HFF-Myc (cell line): ENCODE measurements around the gene JARID2.

Experiments used
- DNase-seq: peaks from one replicate; pipeline ENCODE4 v3.0.0-alpha.2; 2011; ENCODE audit warnings: low read depth; ENCODE audit errors: extremely low read depth
- H3K4me3 ChIP-seq: replicated peaks from 2 replicates; pipeline ENCODE4 v1.5.1; 2011; ENCODE audit warnings: low read depth, mild to moderate bottlenecking, control low read depth, low read length
- TF ChIP-seq, protein P1 (sequence below): IDR thresholded peaks from 2 replicates; pipeline ENCODE4 v1.5.1; 2012; ENCODE audit warnings: mild to moderate bottlenecking, low read depth, low read length, control low read depth; ENCODE audit errors: missing control alignments

The JARID2 gene

DNA sequence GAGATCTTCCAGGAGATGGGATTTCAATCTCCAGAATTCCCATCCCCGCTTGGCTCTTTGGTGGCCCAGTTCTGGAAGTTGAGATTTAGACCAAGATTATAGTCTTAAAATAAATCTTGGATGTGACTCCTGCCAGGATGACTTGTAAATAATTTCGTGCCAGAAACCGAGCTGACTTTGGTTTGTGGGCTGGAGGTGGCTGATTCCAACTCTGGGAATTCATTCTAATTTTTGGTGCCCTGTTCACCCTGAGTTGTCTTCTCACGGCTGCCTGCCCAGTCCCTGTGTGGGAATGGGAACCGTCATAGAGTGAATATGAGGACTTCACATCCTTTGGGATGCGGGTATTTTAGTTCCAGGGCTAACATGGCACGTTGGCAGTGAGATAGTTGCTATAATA, 64.8 kb downstream of the JARID2 start:
- no peak overlapping the region for H3K4me3 ChIP-seq
- DNase-seq: no peak
- TF ChIP-seq, protein P1, sequence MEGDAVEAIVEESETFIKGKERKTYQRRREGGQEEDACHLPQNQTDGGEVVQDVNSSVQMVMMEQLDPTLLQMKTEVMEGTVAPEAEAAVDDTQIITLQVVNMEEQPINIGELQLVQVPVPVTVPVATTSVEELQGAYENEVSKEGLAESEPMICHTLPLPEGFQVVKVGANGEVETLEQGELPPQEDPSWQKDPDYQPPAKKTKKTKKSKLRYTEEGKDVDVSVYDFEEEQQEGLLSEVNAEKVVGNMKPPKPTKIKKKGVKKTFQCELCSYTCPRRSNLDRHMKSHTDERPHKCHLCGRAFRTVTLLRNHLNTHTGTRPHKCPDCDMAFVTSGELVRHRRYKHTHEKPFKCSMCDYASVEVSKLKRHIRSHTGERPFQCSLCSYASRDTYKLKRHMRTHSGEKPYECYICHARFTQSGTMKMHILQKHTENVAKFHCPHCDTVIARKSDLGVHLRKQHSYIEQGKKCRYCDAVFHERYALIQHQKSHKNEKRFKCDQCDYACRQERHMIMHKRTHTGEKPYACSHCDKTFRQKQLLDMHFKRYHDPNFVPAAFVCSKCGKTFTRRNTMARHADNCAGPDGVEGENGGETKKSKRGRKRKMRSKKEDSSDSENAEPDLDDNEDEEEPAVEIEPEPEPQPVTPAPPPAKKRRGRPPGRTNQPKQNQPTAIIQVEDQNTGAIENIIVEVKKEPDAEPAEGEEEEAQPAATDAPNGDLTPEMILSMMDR: no peak

DNA sequence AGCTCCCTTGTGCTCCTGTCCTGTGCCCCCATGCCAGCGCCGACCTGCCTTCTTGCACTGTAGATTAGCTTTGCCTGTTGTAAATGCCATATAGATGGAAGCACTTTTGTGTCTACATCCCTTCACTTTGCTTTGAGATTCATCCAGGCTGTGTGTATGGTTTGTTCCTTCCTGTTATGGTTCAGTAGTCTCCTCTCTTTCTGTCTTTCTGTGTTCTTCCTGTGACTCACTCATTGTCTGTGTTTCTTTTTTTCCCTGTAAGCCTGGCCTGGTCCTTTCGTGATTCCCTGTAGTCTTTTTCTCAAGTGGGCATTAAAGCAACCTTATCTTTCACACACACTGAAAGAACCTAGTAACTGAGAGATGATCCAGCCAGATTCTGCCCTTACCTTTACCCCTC, 66.6 kb downstream of the JARID2 start:
- TF ChIP-seq, protein P1: no peak
- no peak for DNase-seq
- no peak overlapping the region for H3K4me3 ChIP-seq

DNA sequence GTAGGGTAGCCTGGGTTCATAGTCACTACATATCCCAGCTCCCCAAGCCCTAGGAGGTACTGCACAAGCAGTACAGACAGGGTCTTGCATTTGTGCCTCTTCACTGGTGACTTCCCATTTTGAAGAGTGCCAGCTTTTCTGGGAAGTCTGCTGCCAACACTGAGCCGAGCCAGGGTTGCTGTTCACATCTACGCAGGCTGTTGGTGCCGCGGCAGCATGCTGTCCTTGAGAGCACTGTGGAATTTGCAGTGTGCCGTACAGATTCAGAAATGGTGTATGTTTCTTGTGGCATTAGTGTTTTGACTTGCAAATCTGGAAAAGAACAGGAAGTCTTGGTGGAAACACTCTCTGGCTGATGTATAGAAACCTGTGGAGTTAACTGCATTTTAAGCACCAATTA, 67.5 kb downstream of the JARID2 start:
- TF ChIP-seq, protein P1: no peak
- no peak for DNase-seq
- H3K4me3 ChIP-seq: no peak overlapping the region

DNA sequence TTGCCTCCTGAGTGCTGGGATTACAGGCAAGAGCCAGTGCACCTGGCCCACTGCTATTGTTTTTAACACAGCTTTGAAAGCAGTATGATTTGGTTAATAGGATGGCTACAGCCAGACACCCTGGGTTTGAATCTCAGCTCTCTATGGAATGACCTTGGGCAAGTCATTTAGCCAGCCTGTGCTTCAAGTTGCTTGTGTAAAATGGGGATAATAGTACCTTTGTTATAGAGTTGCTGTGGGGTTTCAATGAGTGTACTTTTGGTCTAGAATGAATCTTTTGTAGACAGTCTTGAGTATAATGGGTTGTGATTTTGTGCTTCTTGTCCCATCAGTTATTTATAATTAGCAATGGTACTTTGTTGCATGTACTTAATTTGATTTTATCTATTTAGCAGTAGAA, 70.9 kb downstream of the JARID2 start:
- no peak overlapping the region for H3K4me3 ChIP-seq
- TF ChIP-seq, protein P1: no peak
- no peak for DNase-seq

DNA sequence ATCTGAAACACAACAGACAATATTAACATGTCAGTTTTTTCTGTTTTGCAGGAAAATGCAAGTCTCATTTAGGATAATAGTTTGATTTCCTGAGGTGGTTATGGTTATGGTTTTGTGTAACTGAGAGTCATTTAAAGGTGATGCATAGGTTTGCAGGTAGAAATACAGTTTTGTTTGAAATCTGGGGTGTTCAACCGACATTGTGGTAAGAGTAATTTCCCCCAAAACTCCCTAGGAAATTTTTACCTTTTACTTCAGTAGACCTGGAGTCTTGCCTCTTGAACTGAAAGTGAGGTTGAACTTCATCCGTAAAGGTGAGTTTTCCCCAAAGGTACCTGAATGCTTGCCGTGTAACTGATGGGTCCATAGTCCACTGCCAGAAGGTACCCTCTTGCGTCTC, 71.4 kb downstream of the JARID2 start:
- DNase-seq: no peak
- TF ChIP-seq, protein P1: no peak
- H3K4me3 ChIP-seq: no peak overlapping the region

DNA sequence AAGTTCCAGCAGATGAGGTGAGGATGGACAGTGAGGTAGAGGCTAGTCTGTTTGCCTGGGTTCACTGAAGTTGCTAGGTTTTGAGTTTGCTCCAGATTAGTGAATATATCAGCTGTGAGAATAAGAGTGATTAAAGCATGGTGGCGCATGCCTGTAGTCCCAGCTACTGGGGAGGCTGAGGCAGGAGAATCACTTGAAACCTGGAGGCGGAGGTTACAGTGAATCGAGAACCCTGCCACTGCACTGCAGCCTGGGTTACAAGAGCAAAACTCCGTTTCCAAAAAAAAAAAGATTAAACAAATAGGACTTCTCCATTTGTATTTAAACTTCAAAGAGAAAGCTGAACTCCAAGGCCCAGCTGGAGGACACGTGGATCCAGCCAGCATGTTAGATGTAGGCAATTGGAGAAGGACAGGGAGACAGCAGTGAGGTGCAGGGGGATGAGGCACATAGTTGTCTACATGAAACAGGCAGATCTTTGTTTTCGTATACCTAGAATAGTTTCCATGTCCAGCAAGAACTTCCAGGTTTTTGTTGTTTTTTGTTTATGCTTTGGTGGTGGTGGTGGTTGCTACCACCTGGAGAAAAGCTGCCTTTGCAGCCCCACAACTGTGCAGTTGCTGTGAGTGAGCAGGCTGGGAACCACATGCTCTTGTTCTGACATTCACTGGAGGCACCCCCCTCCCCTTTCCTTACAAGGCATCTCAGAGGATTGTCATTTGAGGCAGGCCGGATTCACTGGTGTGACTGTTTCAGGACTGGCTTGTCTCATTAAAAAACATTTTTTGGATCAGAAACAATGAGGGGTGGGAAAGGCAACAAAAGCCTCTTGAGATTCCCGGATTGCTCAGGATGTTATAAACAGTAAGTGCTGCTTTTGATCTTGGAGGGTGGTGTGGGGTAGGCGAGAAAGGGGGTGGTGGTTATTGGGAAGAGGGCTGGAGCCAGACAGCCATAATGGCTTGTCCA, 72.3 kb downstream of the JARID2 start:
- no peak overlapping the region for H3K4me3 ChIP-seq
- TF ChIP-seq, protein P1: no peak
- peak; percentile 54 for DNase-seq
